BLaER1 treated with 17β-estradiol and CSF1 and Interleukin-3, amounts not matched to agents 10 nM and 100 nM (cell line): Measurements from ENCODE around the gene UGDH.
"Not testable (repeated sequence)": the region's sequence is repeated elsewhere in the genome, so short reads cannot be mapped to it uniquely, and the experiment has no call there.

Source experiments
- H3K27ac ChIP-seq, 11 experiments: shearing (Covaris generic); formaldehyde crosslinking; 2 replicates each; pipeline ENCODE4 v1.8.1; 2022
- H3K27me3 ChIP-seq, 11 experiments: shearing (Covaris generic); formaldehyde crosslinking; 2 replicates each; pipeline ENCODE4 v1.8.1; 2022
- H3K36me3 ChIP-seq, 11 experiments: shearing (Covaris generic); formaldehyde crosslinking; 2 replicates each; pipeline ENCODE4 v1.8.1; 2022
- H3K4me1 ChIP-seq, 10 experiments: shearing (Covaris generic); formaldehyde crosslinking; 2 replicates each; pipeline ENCODE4 v1.8.1; 2022
- H3K4me2 ChIP-seq, 11 experiments: shearing (Covaris generic); formaldehyde crosslinking; 2 replicates each; pipeline ENCODE4 v1.8.1; 2022
- H3K4me3 ChIP-seq, 10 experiments: shearing (Covaris generic); formaldehyde crosslinking; 2 replicates each; pipeline ENCODE4 v1.8.1; 2022
- H3K9ac ChIP-seq, 11 experiments: shearing (Covaris generic); formaldehyde crosslinking; 2 replicates each; pipeline ENCODE4 v1.8.1; 2022
- H3K9me3 ChIP-seq, 11 experiments: shearing (Covaris generic); formaldehyde crosslinking; replicated peaks in 1 of 11; 2 replicates each; pipeline ENCODE4 v1.8.1; 2022
- H4K20me1 ChIP-seq, 11 experiments: shearing (Covaris generic); formaldehyde crosslinking; 2 replicates each; pipeline ENCODE4 v1.8.1; 2022
- Cebpa-rat ChIP-seq, 11 experiments: shearing (Covaris generic); IDR thresholded peaks; 2 replicates each; pipeline ENCODE4 v1.8.1; 2022

The UGDH gene

GRCh38 chr4:39510348-39510929 is 16.8 kb downstream of the UGDH start:
- Histone ChIP-seq H3K9ac (no peak overlapping the region), H3K4me3 (no peak overlapping the region), H3K4me2 (no peak overlapping the region), H3K36me3 (peaks cover 84 to 100% (median 94%) of the 10 kb centered on the region in 11 experiments), H3K9me3 (no peaks in the 10 kb centered on the region), H3K27ac (no peak overlapping the region), H4K20me1 (no peaks in the 10 kb centered on the region), H3K27me3 (no peaks in the 10 kb centered on the region), H3K4me1 (no peaks in the 10 kb centered on the region)
- no peak for TF ChIP-seq Cebpa-rat (IDR thresholded peaks at IDR 0.05)

- no peak for TF ChIP-seq Cebpa-rat (IDR thresholded peaks at IDR 0.05)
- H3K4me2 ChIP-seq, result no peak overlapping the region
- no peak overlapping the region for H3K4me3 ChIP-seq
- no peak overlapping the region for H3K27ac ChIP-seq
- H3K9me3 ChIP-seq, result no peaks in the 10 kb centered on the region
- H3K4me1 ChIP-seq, result no peaks in the 10 kb centered on the region
- H3K27me3 ChIP-seq, result no peaks in the 10 kb centered on the region
- H4K20me1 ChIP-seq, result no peaks in the 10 kb centered on the region
- no peak overlapping the region for H3K9ac ChIP-seq
- peaks cover 92 to 100% (median 99%) of the 10 kb centered on the region in 11 experiments for H3K36me3 ChIP-seq
Measured at GRCh38 chr4:39505581-39505980, 21.7 kb downstream of the UGDH start.

- Histone ChIP-seq H3K36me3 (peaks cover 92 to 100% (median 99%) of the 10 kb centered on the region in 11 experiments), H3K4me1 (no peaks in the 10 kb centered on the region), H4K20me1 (no peaks in the 10 kb centered on the region), H3K27ac (no peak overlapping the region), H3K9ac (no peak overlapping the region), H3K9me3 (no peaks in the 10 kb centered on the region), H3K4me2 (no peak overlapping the region), H3K4me3 (no peak overlapping the region), H3K27me3 (no peaks in the 10 kb centered on the region)
- no peak for TF ChIP-seq Cebpa-rat (IDR thresholded peaks at IDR 0.05)
Measured at GRCh38 chr4:39504538-39504937, 22.7 kb downstream of the UGDH start.

GRCh38 chr4:39502664-39503035 is 24.6 kb downstream of the UGDH start:
- H3K4me3 ChIP-seq, H3K9me3 ChIP-seq, H3K9ac ChIP-seq, H3K4me1 ChIP-seq, H3K27ac ChIP-seq, H3K4me2 ChIP-seq, H4K20me1 ChIP-seq, H3K27me3 ChIP-seq: not testable (repeated sequence)
- peaks cover 85 to 97% (median 94%) of the 10 kb centered on the region in 11 experiments for H3K36me3 ChIP-seq

DNA sequence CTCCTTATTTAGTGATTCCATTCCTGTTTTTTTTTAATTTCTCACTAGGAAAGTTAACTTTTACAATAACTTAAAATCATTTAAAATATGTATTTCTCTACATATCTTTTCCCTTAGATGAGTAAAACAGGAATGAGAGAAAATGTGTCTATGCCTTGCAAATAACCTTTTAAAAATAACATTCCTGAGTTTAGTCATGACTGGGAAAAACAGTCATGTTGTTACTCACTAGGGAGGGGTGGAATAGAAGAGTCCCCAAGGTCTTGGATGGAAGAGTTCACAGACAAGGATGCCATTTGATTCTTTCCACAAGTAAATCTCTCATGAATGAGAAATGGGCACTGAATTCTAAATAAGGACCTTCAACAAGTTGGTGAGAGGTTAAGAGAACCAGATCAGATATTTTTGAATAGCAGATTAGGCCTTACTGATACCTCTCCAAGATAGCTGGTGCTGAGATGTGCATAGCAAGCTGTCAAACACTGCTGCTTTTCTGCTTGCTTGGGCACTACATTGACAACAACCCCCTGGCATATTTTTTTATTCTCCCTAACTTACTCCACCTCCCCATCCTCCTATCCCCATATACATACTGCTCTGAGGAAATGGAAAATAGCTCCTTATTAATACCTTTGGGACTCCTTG is 25.1 kb downstream of the UGDH start:
- H3K4me1 ChIP-seq, result no peaks in the 10 kb centered on the region
- H3K4me3 ChIP-seq, result no peak overlapping the region
- H3K27me3 ChIP-seq, result no peaks in the 10 kb centered on the region
- H3K36me3 ChIP-seq, result peaks cover 80 to 92% (median 89%) of the 10 kb centered on the region in 11 experiments
- TF ChIP-seq Cebpa-rat (IDR thresholded peaks at IDR 0.05), result no peak
- no peaks in the 10 kb centered on the region for H4K20me1 ChIP-seq
- H3K9ac ChIP-seq, result no peak overlapping the region
- H3K4me2 ChIP-seq, result no peak overlapping the region
- no peak overlapping the region for H3K27ac ChIP-seq
- no peaks in the 10 kb centered on the region for H3K9me3 ChIP-seq

DNA sequence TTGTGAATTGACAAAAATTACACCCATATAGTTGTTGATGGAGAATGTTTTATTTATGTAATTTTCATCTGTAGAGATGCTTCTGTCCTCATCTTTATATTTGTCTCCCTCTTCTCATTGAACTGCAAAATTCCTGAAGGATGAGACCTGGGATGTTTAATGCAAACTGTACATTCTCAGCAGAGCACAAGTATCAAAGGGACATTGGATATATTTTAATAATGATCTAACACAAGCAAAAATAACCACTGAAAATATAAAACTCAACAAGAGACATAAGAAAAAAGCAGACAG is 28.6 kb downstream of the UGDH start:
- Histone ChIP-seq H3K27me3 (no peaks in the 10 kb centered on the region), H3K4me1 (no peaks in the 10 kb centered on the region), H3K4me3 (no peak overlapping the region), H3K4me2 (no peak overlapping the region), H3K27ac (no peak overlapping the region), H3K9ac (no peak overlapping the region), H3K9me3 (no peaks in the 10 kb centered on the region), H4K20me1 (no peaks in the 10 kb centered on the region), H3K36me3 (peaks cover 46 to 58% (median 54%) of the 10 kb centered on the region in 11 experiments)
- no peak for TF ChIP-seq Cebpa-rat (IDR thresholded peaks at IDR 0.05)

DNA sequence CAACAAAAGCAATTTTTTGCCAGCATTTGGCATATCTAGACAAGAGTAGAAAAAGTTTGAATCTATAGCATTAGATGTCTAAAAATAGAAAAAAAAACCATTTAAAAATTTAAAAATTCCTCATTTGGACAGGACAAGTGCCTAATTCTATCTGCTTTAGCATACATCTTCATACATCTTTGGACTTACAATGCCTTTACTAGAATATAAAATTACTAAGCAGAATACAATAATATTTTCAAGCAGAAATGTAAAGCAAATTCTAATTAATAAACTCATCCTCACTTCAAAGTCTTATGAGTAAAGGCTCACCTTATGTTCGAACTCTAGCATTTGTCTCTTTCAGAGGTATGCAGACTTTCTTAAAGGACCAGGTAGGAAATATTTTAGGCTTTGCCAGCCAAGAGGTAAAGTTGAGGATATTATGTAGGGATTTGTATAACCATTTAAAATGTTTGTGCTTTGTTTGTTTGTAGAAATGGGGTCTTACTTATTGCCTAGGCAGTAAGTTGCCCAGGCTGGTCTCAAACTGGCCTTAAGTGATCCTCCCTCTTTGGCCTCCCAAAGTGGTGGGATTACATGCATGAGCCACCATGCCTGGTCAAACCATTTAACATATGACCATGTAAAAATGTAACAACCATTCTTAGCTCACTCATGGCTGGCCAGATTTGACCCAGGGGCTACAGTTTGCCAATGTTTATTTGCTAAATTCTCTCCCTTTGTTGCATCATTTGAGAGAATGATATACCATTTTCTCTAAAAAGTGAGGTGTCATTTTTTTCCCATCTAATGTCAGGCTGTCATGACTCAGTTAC is 29.1 kb downstream of the UGDH start:
- no peak overlapping the region for H3K27ac ChIP-seq
- no peaks in the 10 kb centered on the region for H3K9me3 ChIP-seq
- no peaks in the 10 kb centered on the region for H3K27me3 ChIP-seq
- no peaks in the 10 kb centered on the region for H3K4me1 ChIP-seq
- H3K4me3 ChIP-seq, result no peak overlapping the region
- no peak for TF ChIP-seq Cebpa-rat (IDR thresholded peaks at IDR 0.05)
- no peaks in the 10 kb centered on the region for H4K20me1 ChIP-seq
- H3K9ac ChIP-seq, result no peak overlapping the region
- H3K36me3 ChIP-seq, result peaks cover 40 to 52% (median 49%) of the 10 kb centered on the region in 11 experiments
- no peak overlapping the region for H3K4me2 ChIP-seq

DNA sequence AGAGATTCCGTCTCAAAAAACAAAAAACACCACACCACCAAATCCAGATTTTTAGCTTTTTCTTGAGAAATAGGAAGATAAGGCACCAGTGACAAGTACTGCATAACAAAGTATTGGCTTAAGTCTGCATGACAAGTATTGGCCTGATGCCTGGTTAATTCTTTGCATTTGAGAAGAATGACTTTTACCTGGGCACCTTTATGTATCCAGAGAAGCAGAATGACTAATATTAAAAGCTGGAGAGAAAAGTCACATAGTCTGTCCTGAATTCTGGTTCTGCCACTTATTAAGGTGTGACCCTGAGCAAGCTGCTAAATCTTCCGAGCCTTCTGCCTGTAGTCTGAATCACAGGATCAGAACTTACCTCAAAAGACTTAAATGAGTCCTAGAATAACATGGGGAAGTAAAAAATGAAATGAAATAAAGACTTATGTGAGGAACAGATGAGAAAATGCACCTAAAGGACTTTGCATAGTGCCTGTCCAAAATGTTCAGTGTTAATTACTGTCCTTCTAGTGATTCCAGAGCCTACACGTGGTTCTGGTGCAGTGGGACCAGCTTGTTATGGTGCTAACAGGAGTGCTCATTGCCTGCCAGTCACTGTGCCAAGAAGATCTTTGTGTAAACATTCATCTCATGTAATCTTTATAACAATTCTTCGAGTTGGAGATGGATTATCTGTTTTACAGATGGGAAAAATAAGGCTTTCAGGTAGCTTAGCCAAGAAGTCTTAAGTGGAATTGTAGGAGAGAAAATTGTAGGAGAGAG is 31.6 kb downstream of the UGDH start:
- Histone ChIP-seq H3K9me3 (no peaks in the 10 kb centered on the region), H3K9ac (no peak overlapping the region), H3K4me3 (no peak overlapping the region), H3K4me2 (no peak overlapping the region), H3K36me3 (peaks cover 19 to 28% (median 25%) of the 10 kb centered on the region in 11 experiments), H3K4me1 (peaks cover 0 to 7% (median 6%) of the 10 kb centered on the region in 10 experiments; a peak in 6 of 20 replicates), H4K20me1 (no peaks in the 10 kb centered on the region), H3K27me3 (no peaks in the 10 kb centered on the region), H3K27ac (no peak overlapping the region)
- TF ChIP-seq Cebpa-rat (IDR thresholded peaks at IDR 0.05), result no peak

DNA sequence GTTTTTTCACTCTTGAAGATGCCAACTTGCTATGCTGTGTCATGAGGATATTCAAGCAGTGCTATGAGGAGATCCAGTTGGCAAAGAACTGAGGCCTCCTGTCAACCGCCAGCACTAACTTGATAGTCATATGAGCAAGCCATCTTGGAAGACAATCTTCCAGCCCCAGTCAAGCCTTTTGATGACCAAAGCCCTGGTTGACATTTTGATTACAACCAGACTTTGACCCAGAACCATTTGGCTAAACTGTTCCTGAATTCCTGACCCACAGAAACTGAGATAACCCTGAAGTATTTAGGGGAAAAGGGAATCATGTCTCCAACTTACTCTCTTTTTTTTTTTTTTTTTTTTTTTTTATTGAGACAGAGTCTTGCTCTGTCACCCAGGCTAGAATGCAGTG is 32.9 kb downstream of the UGDH start:
- no peaks in the 10 kb centered on the region for H3K9me3 ChIP-seq
- TF ChIP-seq Cebpa-rat (IDR thresholded peaks at IDR 0.05), result no peak
- peaks cover 0 to 7% (median 6%) of the 10 kb centered on the region in 10 experiments; a peak in 6 of 20 replicates for H3K4me1 ChIP-seq
- no peak overlapping the region for H3K4me2 ChIP-seq
- no peak overlapping the region for H3K9ac ChIP-seq
- no peak overlapping the region for H3K27ac ChIP-seq
- H4K20me1 ChIP-seq, result no peaks in the 10 kb centered on the region
- no peaks in the 10 kb centered on the region for H3K27me3 ChIP-seq
- H3K4me3 ChIP-seq, result no peak overlapping the region
- peaks cover 8 to 15% (median 12%) of the 10 kb centered on the region in 11 experiments for H3K36me3 ChIP-seq
